ENCODE results near the gene SNRK.

SNRK gene

GRCh38 chr3:43286115-43286840 lies at the start of gene SNRK:
SNRK (plus strand) TSS chr3:43286540; CDS start chr3:43303204, 16,664 bp downstream.
- DNase-seq (ENCODE audit: low read depth) = peak; percentile 44

- no peak for DNase-seq (ENCODE audit: low read depth)
Observed at GRCh38 chr3:43238801-43239200, 47.5 kb upstream of the SNRK start.

- DNase-seq (ENCODE audit: low read depth) = no peak
Observed at GRCh38 chr3:43239755-43240154, 46.6 kb upstream of the SNRK start.

GRCh38 chr3:43243590-43244587 lies 42.5 kb upstream of the SNRK start:
- DNase-seq (ENCODE audit: low read depth) = peak; percentile 76

- DNase-seq (ENCODE audit: low read depth) = no peak
Observed at GRCh38 chr3:43244694-43245093, 41.6 kb upstream of the SNRK start.

GRCh38 chr3:43246976-43247375 lies 39.4 kb upstream of the SNRK start:
- DNase-seq (ENCODE audit: low read depth) = no peak

GRCh38 chr3:43247561-43248184 lies 38.7 kb upstream of the SNRK start:
- DNase-seq (ENCODE audit: low read depth) = no peak

GRCh38 chr3:43248185-43248583 lies 38.2 kb upstream of the SNRK start:
- peak; percentile 69 for DNase-seq (ENCODE audit: low read depth)

GRCh38 chr3:43248973-43249372 lies 37.4 kb upstream of the SNRK start:
- DNase-seq (ENCODE audit: low read depth) = no peak

- no peak for DNase-seq (ENCODE audit: low read depth)
Observed at GRCh38 chr3:43249405-43249804, 36.9 kb upstream of the SNRK start.

GRCh38 chr3:43253294-43253693 lies 33.0 kb upstream of the SNRK start:
- no peak for DNase-seq (ENCODE audit: low read depth)

- no peak for DNase-seq (ENCODE audit: low read depth)
Observed at GRCh38 chr3:43254125-43254524, 32.2 kb upstream of the SNRK start.

- DNase-seq (ENCODE audit: low read depth) = no peak
Observed at GRCh38 chr3:43255662-43256061, 30.7 kb upstream of the SNRK start.

GRCh38 chr3:43256714-43257461 lies 29.5 kb upstream of the SNRK start:
- DNase-seq (ENCODE audit: low read depth) = no peak

- no peak for DNase-seq (ENCODE audit: low read depth)
Observed at GRCh38 chr3:43257850-43258249, 28.5 kb upstream of the SNRK start.

GRCh38 chr3:43259626-43260025 lies 26.7 kb upstream of the SNRK start:
- DNase-seq (ENCODE audit: low read depth) = no peak

- no peak for DNase-seq (ENCODE audit: low read depth)
Observed at GRCh38 chr3:43260412-43260811, 25.9 kb upstream of the SNRK start.

- no peak for DNase-seq (ENCODE audit: low read depth)
Observed at GRCh38 chr3:43262194-43262593, 24.1 kb upstream of the SNRK start.

GRCh38 chr3:43266451-43266850 lies 19.9 kb upstream of the SNRK start:
- DNase-seq (ENCODE audit: low read depth) = no peak

- no peak for DNase-seq (ENCODE audit: low read depth)
Observed at GRCh38 chr3:43266995-43267394, 19.3 kb upstream of the SNRK start.

- DNase-seq (ENCODE audit: low read depth) = no peak
Observed at GRCh38 chr3:43268636-43269035, 17.7 kb upstream of the SNRK start.

GRCh38 chr3:43270078-43270477 lies 16.3 kb upstream of the SNRK start:
- no peak for DNase-seq (ENCODE audit: low read depth)
